Thoracic aorta (tissue), 2 donors: ENCODE data around the gene ARID1B. TPM values are rescaled to one million over a fixed set of nuclear protein-coding genes. Genes with fewer than 3 reads are reported as not detected.

Experiments
- ATAC-seq: fragments of 150-250 bp; one replicate; pipeline ENCODE4 v1.8.0; 2017; ENCODE audit warnings: low read depth; ENCODE audit not compliant: insufficient number of reproducible peaks, low FRiP score
- DNase-seq: peaks from one replicate; pipeline ENCODE4 v3.0.0-alpha.2; 2020; ENCODE audit warnings: low spot score
- H3K27ac ChIP-seq, 2 donors: fragments of 200-600 bp; sonication (generic); 1 replicate in 1 of 2; 2 replicates in 1 of 2; pipeline ENCODE4 v1.5.1; 2016; ENCODE audit warnings: mild to moderate bottlenecking in 2 of 2, moderate library complexity in 2 of 2
- H3K27me3 ChIP-seq: fragments of 200-600 bp; sonication (generic); replicated peaks from 2 replicates; pipeline ENCODE4 v1.6.0; 2016; ENCODE audit warnings: mild to moderate bottlenecking; ENCODE audit not compliant: insufficient read depth
- H3K36me3 ChIP-seq: fragments of 200-600 bp; sonication (generic); one replicate; pipeline ENCODE4 v1.5.1; 2016
- H3K4me1 ChIP-seq, 2 donors: fragments of 200-600 bp; sonication (generic); 1 replicate in 1 of 2; 2 replicates in 1 of 2; pipeline versions ENCODE4 v1.5.1 to v1.6.0; 2016; ENCODE audit warnings: low read depth in 2 of 2, mild to moderate bottlenecking in 1 of 2; ENCODE audit not compliant: control insufficient read depth in 1 of 2
- H3K4me3 ChIP-seq: fragments of 200-600 bp; sonication (generic); 2 replicates; pipeline ENCODE4 v1.5.1; 2016; ENCODE audit warnings: mild to moderate bottlenecking
- H3K9me3 ChIP-seq: fragments of 200-600 bp; sonication (generic); 2 replicates; pipeline ENCODE4 v1.5.1; 2016
- total RNA-seq, 2 donors: library from RNA; depleted of rRNA; stranded (reverse); fragments of >200 nt; gene quantifications; one replicate each; pipeline versions ENCODE4 v1.1.0 to v1.2.3, GENCODE V29; 2016
- TF ChIP-seq, protein P1 (sequence below): fragments of 200-600 bp; sonication (generic); IDR thresholded peaks from one replicate; pipeline ENCODE4 v1.5.1; 2019; ENCODE audit warnings: antibody characterized with exemption

Gene ARID1B
- total RNA-seq, 2 donors from 2014 or later: 120 to 158 TPM

- Histone ChIP-seq H3K4me3 (no peak overlapping the region), H3K27me3 (no peaks in the 10 kb centered on the region), H3K36me3 (peaks cover 23% of the 10 kb centered on the region), H3K27ac (no peak overlapping the region), H3K9me3 (no peaks in the 10 kb centered on the region), H3K4me1 (peaks cover 3 to 30% of the 10 kb centered on the region in 2 donors)
- DNase-seq (no peak), ATAC-seq (no peak)
- TF ChIP-seq, protein P1, sequence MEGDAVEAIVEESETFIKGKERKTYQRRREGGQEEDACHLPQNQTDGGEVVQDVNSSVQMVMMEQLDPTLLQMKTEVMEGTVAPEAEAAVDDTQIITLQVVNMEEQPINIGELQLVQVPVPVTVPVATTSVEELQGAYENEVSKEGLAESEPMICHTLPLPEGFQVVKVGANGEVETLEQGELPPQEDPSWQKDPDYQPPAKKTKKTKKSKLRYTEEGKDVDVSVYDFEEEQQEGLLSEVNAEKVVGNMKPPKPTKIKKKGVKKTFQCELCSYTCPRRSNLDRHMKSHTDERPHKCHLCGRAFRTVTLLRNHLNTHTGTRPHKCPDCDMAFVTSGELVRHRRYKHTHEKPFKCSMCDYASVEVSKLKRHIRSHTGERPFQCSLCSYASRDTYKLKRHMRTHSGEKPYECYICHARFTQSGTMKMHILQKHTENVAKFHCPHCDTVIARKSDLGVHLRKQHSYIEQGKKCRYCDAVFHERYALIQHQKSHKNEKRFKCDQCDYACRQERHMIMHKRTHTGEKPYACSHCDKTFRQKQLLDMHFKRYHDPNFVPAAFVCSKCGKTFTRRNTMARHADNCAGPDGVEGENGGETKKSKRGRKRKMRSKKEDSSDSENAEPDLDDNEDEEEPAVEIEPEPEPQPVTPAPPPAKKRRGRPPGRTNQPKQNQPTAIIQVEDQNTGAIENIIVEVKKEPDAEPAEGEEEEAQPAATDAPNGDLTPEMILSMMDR: no peak
These were observed 408.0 kb downstream of the ARID1B start for GRCh38 chr6:157185171-157185570.

DNA sequence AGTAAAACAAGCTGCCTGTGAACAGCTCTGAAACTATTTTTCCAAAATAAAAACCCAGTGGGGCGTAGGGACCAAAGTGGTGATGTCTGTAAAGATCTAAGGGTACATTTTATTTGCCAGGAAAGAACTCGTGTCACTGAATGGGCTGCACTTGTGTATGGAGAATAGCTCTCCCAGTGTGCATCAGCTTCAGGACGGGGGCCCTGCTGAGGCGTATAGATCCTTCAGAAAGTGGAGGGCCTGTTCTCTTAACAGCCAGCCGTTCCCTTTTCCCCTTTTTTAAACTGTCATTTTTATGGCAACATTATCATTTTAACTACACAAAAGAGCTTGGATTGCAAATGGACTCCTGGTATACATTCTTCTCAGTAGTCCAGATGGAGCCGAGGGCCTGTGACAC is 408.8 kb downstream of the ARID1B start:
- TF ChIP-seq, protein P1: no peak
- ATAC-seq (no peak), DNase-seq (no peak)
- H3K4me1 ChIP-seq: peaks cover 3 to 30% of the 10 kb centered on the region in 2 donors
- H3K27me3 ChIP-seq: no peaks in the 10 kb centered on the region
- H3K9me3 ChIP-seq: no peaks in the 10 kb centered on the region
- no peak overlapping the region for H3K27ac ChIP-seq
- peaks cover 30% of the 10 kb centered on the region for H3K36me3 ChIP-seq
- H3K4me3 ChIP-seq: no peak overlapping the region

DNA sequence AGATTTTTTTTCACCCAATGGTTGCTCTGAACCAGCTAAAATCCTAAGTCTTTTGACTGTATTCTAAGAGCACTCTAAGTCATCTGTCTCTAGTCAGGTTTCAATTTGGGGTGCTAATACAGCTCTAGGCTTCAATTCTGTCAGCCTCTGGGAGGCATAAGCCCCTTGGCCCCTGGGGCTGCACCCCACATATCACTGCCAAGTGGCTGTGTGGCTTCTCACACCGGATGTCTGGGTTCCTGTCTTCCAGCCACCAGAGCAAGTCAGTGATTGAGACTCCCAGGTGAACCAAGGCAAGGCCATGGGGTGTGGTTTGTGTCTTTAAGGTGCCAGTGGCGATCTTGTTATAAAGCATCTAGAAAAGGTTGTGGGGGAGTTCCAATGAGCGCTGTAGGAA is 409.6 kb downstream of the ARID1B start:
- H3K36me3 ChIP-seq: peaks cover 34% of the 10 kb centered on the region
- TF ChIP-seq, protein P1: no peak
- H3K9me3 ChIP-seq: no peaks in the 10 kb centered on the region
- ATAC-seq (no peak), DNase-seq (no peak)
- no peak overlapping the region for H3K4me3 ChIP-seq
- H3K27ac ChIP-seq: peak overlapping the region; percentile 72 to 73
- H3K4me1 ChIP-seq: peaks cover 3 to 30% of the 10 kb centered on the region in 2 donors
- H3K27me3 ChIP-seq: no peaks in the 10 kb centered on the region

- H3K4me1 ChIP-seq: peaks cover 3 to 30% of the 10 kb centered on the region in 2 donors
- no peaks in the 10 kb centered on the region for H3K27me3 ChIP-seq
- TF ChIP-seq, protein P1: no peak
- ATAC-seq (no peak), DNase-seq (no peak)
- H3K27ac ChIP-seq: peak overlapping the region; percentile 72 to 73
- H3K4me3 ChIP-seq: no peak overlapping the region
- H3K36me3 ChIP-seq: peaks cover 37% of the 10 kb centered on the region
- no peaks in the 10 kb centered on the region for H3K9me3 ChIP-seq
These were observed 410.3 kb downstream of the ARID1B start for GRCh38 chr6:157187182-157188083.

- TF ChIP-seq, protein P1: no peak
- H3K36me3 ChIP-seq: peaks cover 36% of the 10 kb centered on the region
- H3K4me3 ChIP-seq: no peak overlapping the region
- H3K9me3 ChIP-seq: no peaks in the 10 kb centered on the region
- H3K4me1 ChIP-seq: peaks cover 3 to 30% of the 10 kb centered on the region in 2 donors
- H3K27ac ChIP-seq: peak overlapping the region; percentile 35 to 73
- no peaks in the 10 kb centered on the region for H3K27me3 ChIP-seq
- DNase-seq (no peak), ATAC-seq (peak; percentile 24)
These were observed 411.0 kb downstream of the ARID1B start for GRCh38 chr6:157188213-157188612.
